Endothelial cell of umbilical vein (primary cell): Measurements from ENCODE around the gene ZFP62. TPM values are rescaled to one million over a fixed set of nuclear protein-coding genes. Genes with fewer than 3 reads are reported as not detected.

Source experiments
- BruUV-seq: library from RNA; stranded (reverse); fragments of 400-500 nt; replicated peaks from 2 replicates; lab custom pipeline; 2021; lab: Mats Ljungman, UMichigan
- CTCF ChIA-PET: fragments of 300-600, 350-600 bp; sonication (Branson Sonifier 250); formaldehyde crosslinking; loops from one replicate; lab custom pipeline; 2021; ENCODE audit warnings: antibody characterized with exemption, inconsistent platforms; lab: Charles Lee
- POLR2A ChIA-PET: fragments of 300-600, 350-600 bp; sonication (Branson Sonifier 250); formaldehyde crosslinking; loops from one replicate; lab custom pipeline; 2021; ENCODE audit warnings: antibody characterized with exemption, inconsistent platforms; lab: Charles Lee
- DNase-seq: peaks from one replicate; pipeline ENCODE4 v3.0.0-alpha.2; 2011; ENCODE audit warnings: low read depth, low spot score
- FAIRE-seq: peaks from 2 replicates; lab custom pipeline; 2011; peaks lifted over from hg19 to GRCh38; lab: Jason Lieb, UNC
- H2AFZ ChIP-seq: 2 replicates; pipeline ENCODE4 v1.6.0; 2012; ENCODE audit warnings: low read depth, low read length, control low read depth, inconsistent platforms
- H3K27ac ChIP-seq: 2 replicates; pipeline ENCODE4 v1.5.1; 2011; ENCODE audit warnings: low read depth, mild to moderate bottlenecking, control low read depth, low read length, moderate library complexity; ENCODE audit not compliant: insufficient read depth
- H3K27me3 ChIP-seq, 2 experiments: 2 replicates each; pipeline versions ENCODE4 v1.6.0 to v1.6.1; 2011; ENCODE audit warnings: low read length in 2 of 2, mixed read lengths in 1 of 2; ENCODE audit not compliant: control insufficient read depth in 2 of 2, insufficient read depth in 2 of 2
- H3K36me3 ChIP-seq, 2 experiments: 2 replicates in 1 of 2; 3 replicates in 1 of 2; pipeline ENCODE4 v1.5.1; 2011; ENCODE audit warnings: low read length in 2 of 2, mild to moderate bottlenecking in 1 of 2, moderate library complexity in 1 of 2; ENCODE audit not compliant: control insufficient read depth in 2 of 2, insufficient read depth in 2 of 2; ENCODE audit errors: extremely low read depth in 1 of 2
- H3K4me1 ChIP-seq: 3 replicates; pipeline ENCODE4 v1.5.1; 2011; ENCODE audit warnings: mild to moderate bottlenecking, low read length; ENCODE audit not compliant: control insufficient read depth, insufficient read depth; ENCODE audit errors: extremely low read depth
- H3K4me2 ChIP-seq: 2 replicates; pipeline ENCODE4 v1.6.1; 2011; ENCODE audit warnings: low read length, control low read depth, mixed read lengths; ENCODE audit not compliant: insufficient read depth
- H3K4me3 ChIP-seq, 3 experiments: fragments of 200-600 bp in 1 of 3; sonication (generic), shearing (Covaris generic) in 1 of 3; replicated peaks in 1 of 3; 2 replicates each; pipeline ENCODE4 v1.5.1; 2011 to 2016; ENCODE audit warnings: control low read depth in 3 of 3, low read length in 3 of 3, mild to moderate bottlenecking in 2 of 3, inconsistent platforms in 1 of 3, low read depth in 1 of 3, moderate library complexity in 1 of 3; ENCODE audit not compliant: insufficient read depth in 1 of 3
- H3K79me2 ChIP-seq: 2 replicates; pipeline ENCODE4 v1.6.0; 2012; ENCODE audit warnings: low read length, inconsistent platforms; ENCODE audit not compliant: control insufficient read depth, insufficient read depth
- H3K9ac ChIP-seq: replicated peaks from 2 replicates; pipeline ENCODE3; 2011; ENCODE audit warnings: low read length, control low read depth; ENCODE audit not compliant: insufficient read depth; ENCODE audit errors: extremely low read depth
- H3K9me1 ChIP-seq: replicated peaks from 3 replicates; pipeline ENCODE4 v1.6.0; 2011; ENCODE audit warnings: mild to moderate bottlenecking, low read length; ENCODE audit not compliant: control insufficient read depth, insufficient read depth; ENCODE audit errors: extremely low read depth
- H3K9me3 ChIP-seq: replicated peaks from 2 replicates; pipeline ENCODE4 v1.5.1; 2012; ENCODE audit warnings: low read length, inconsistent platforms; ENCODE audit not compliant: control insufficient read depth, insufficient read depth
- H4K20me1 ChIP-seq: replicated peaks from 2 replicates; pipeline ENCODE3; 2011; ENCODE audit warnings: mild to moderate bottlenecking, low read length; ENCODE audit not compliant: control insufficient read depth, insufficient read depth; ENCODE audit errors: extremely low read depth
- FOS ChIP-seq: IDR thresholded peaks from 2 replicates; pipeline ENCODE4 v1.6.1; 2011; ENCODE audit warnings: mild to moderate bottlenecking, low read length, moderate library complexity, borderline replicate concordance; ENCODE audit not compliant: insufficient read depth
- GATA2 ChIP-seq: IDR thresholded peaks from 2 replicates; pipeline ENCODE4 v1.7.0; 2011; ENCODE audit warnings: low read depth, mild to moderate bottlenecking, moderate library complexity, mixed read lengths, low read length; ENCODE audit not compliant: insufficient read length, insufficient read depth
- JUN ChIP-seq: IDR thresholded peaks from 2 replicates; pipeline ENCODE4 v1.6.1; 2011; ENCODE audit warnings: borderline replicate concordance, low read depth; ENCODE audit not compliant: insufficient read length, insufficient read depth
- MAX ChIP-seq: IDR thresholded peaks from 2 replicates; pipeline ENCODE4 v1.6.1; 2011; ENCODE audit not compliant: insufficient read depth, insufficient read length
- POLR2AphosphoS5 ChIP-seq: IDR thresholded peaks from 2 replicates; pipeline ENCODE4 v1.6.1; 2012; ENCODE audit warnings: low read depth, mild to moderate bottlenecking, control low read depth, low read length, moderate library complexity; ENCODE audit not compliant: insufficient read depth
- dilution Hi-C: fragments of 300-500 bp; cut with MboI; formaldehyde crosslinking; loops from one replicate; pipeline ENCODE4 v1.15.0; 2019; ENCODE audit warnings: low sequenced_read_pairs; ENCODE audit not compliant: extremely low pct_ligation_motif_present
- intact Hi-C: fragments of 100-400 bp; cut with micrococcal nuclease; formaldehyde crosslinking; loops from one replicate; pipeline ENCODE4 v1.10.0; 2022
- polyA plus RNA-seq, 4 experiments: library from polyadenylated mRNA; depleted of rRNA in 3 of 4; stranded (reverse) in 3 of 4; unstranded in 1 of 4; fragments of >200 nt; gene quantifications; 2 replicates each; pipeline versions ENCODE4 v1.2.1 to v1.2.3, GENCODE V29; 2011 to 2012; ENCODE audit warnings: missing spikeins in 1 of 4
- total RNA-seq: library from RNA; stranded (reverse); gene quantifications from 2 replicates; pipeline ENCODE4 v1.2.3, GENCODE V29; 2021

The ZFP62 gene
- total and polyA plus RNA-seq, 2 donors (not counting 3 experiments of a cell fraction or from before 2014, with no cell fraction given): 3.7 to 19.7 TPM

- H3K4me1 ChIP-seq: peaks cover 14% of the 10 kb centered on the region
- TF ChIP-seq GATA2 (no peak), MAX (no peak), JUN (peak; percentile 28), FOS (peak; percentile 48), POLR2AphosphoS5 (no peak)
- FAIRE-seq (peak; percentile 62), DNase-seq (peak; percentile 70)
- no peaks in the 10 kb centered on the region for H3K36me3 ChIP-seq
- H3K27me3 ChIP-seq: no peaks in the 10 kb centered on the region
- H3K4me2 ChIP-seq: no peak overlapping the region
- no peaks in the 10 kb centered on the region for H3K9me1 ChIP-seq
- dilution Hi-C loops: no loop called here
- H3K9ac ChIP-seq: no peak overlapping the region
- H3K79me2 ChIP-seq: peaks cover 2% of the 10 kb centered on the region
- H3K27ac ChIP-seq: no peak overlapping the region
- intact Hi-C loops: no loop called here
- BruUV-seq: no TSS peak
- no peaks in the 10 kb centered on the region for H3K9me3 ChIP-seq
- H3K4me3 ChIP-seq: no peak overlapping the region
- no peak overlapping the region for H2AFZ ChIP-seq
- H4K20me1 ChIP-seq: no peaks in the 10 kb centered on the region
- CTCF ChIA-PET: interaction anchor here (1.8 kb wide), 1 partner anchor 10 kb away, joined by 7 read pairs; no protein-coding TSS in a partner anchor
- POLR2A ChIA-PET: no interaction called here
Observed at GRCh38 chr5:180825768-180826525, 35.1 kb downstream of the ZFP62 start.
